HG03439 (cell line): ENCODE results near the gene SMARCAL1.

Experiments
- ATAC-seq: cut with Tn5 transposase; IDR thresholded peaks from one replicate; pipeline ENCODE4 v1.9.1; 2021; ENCODE audit warnings: mild to moderate bottlenecking, moderate library complexity; ENCODE audit not compliant: unreplicated experiment

The SMARCAL1 gene

GRCh38 chr2:216473187-216473586 lies 60.9 kb downstream of the SMARCAL1 start:
- ATAC-seq, result no peak

- no peak for ATAC-seq
These were observed 62.8 kb downstream of the SMARCAL1 start for GRCh38 chr2:216474925-216475670.

GRCh38 chr2:216475767-216476166 lies 63.5 kb downstream of the SMARCAL1 start:
- ATAC-seq, result no peak

GRCh38 chr2:216477283-216478035 lies 65.2 kb downstream of the SMARCAL1 start:
- ATAC-seq, result no peak

GRCh38 chr2:216478151-216478550 lies 65.9 kb downstream of the SMARCAL1 start:
- no peak for ATAC-seq

- no peak for ATAC-seq
These were observed 66.5 kb downstream of the SMARCAL1 start for GRCh38 chr2:216478791-216479190.

GRCh38 chr2:216480221-216480620 lies 67.9 kb downstream of the SMARCAL1 start:
- ATAC-seq, result no peak

GRCh38 chr2:216482640-216483039 lies 70.4 kb downstream of the SMARCAL1 start:
- no peak for ATAC-seq

GRCh38 chr2:216485237-216485636 lies 73.0 kb downstream of the SMARCAL1 start:
- ATAC-seq, result no peak

- no peak for ATAC-seq
These were observed 73.5 kb downstream of the SMARCAL1 start for GRCh38 chr2:216485745-216486144.

- ATAC-seq, result no peak
These were observed 74.0 kb downstream of the SMARCAL1 start for GRCh38 chr2:216486271-216486670.

- ATAC-seq, result no peak
These were observed 74.4 kb downstream of the SMARCAL1 start for GRCh38 chr2:216486708-216487107.

- no peak for ATAC-seq
These were observed 77.8 kb downstream of the SMARCAL1 start for GRCh38 chr2:216490061-216490460.

GRCh38 chr2:216491793-216492596 lies 79.7 kb downstream of the SMARCAL1 start:
- ATAC-seq, result peak; percentile 85

- no peak for ATAC-seq
These were observed 80.5 kb downstream of the SMARCAL1 start for GRCh38 chr2:216492597-216493333.

GRCh38 chr2:216493334-216493685 lies 81.0 kb downstream of the SMARCAL1 start:
- no peak for ATAC-seq

- no peak for ATAC-seq
These were observed 83.4 kb downstream of the SMARCAL1 start for GRCh38 chr2:216495656-216496055.

- no peak for ATAC-seq
These were observed 85.2 kb downstream of the SMARCAL1 start for GRCh38 chr2:216497382-216498069.

- ATAC-seq, result no peak
These were observed 85.7 kb downstream of the SMARCAL1 start for GRCh38 chr2:216498070-216498378.
